Measurements from ENCODE around the gene OLIG3.

GRCh38 chr6:137493218-137494038 lies 766 bp downstream of the OLIG3 start:
- TF ChIP-seq POLR2A (IDR thresholded peaks at IDR 0.05; ENCODE audit: control extremely low read depth in 1 of 2, low read depth in 2 of 2, low read length in 2 of 2), result no peak
- TF ChIP-seq TAF1 (IDR thresholded peaks at IDR 0.05; ENCODE audit: low read depth, low read length), result no peak
- TF ChIP-seq RFX5 (IDR thresholded peaks at IDR 0.05; ENCODE audit: borderline replicate concordance, low read depth, low read length), result no peak
- TF ChIP-seq CTCF (IDR thresholded peaks at IDR 0.05; ENCODE audit: control extremely low read depth in 1 of 3, insufficient read depth in 1 of 3, low read depth in 1 of 3, low read length in 3 of 3), result no peak
- TF ChIP-seq ZNF274 (IDR thresholded peaks at IDR 0.05; ENCODE audit: borderline replicate concordance, extremely low read depth, low read length), result no peak
- no peak for TF ChIP-seq SRF (IDR thresholded peaks at IDR 0.05; ENCODE audit: low read depth, low read length)
- no peak for TF ChIP-seq RBBP5 (IDR thresholded peaks at IDR 0.05; ENCODE audit: borderline replicate concordance, low read depth, low read length)
- no peak for TF ChIP-seq SIN3A (conservative IDR thresholded peaks at IDR 0.05 in 1 of 2, IDR thresholded peaks at IDR 0.05 in 1 of 2; ENCODE audit: low read depth in 1 of 2, low read length in 2 of 2)
